ENCODE data around the gene C8A. TPM values are rescaled to one million over a fixed set of nuclear protein-coding genes. Genes with fewer than 3 reads are reported as not detected.

C8A gene
- total RNA-seq, 4 donors from 2014 or later = not detected

DNA sequence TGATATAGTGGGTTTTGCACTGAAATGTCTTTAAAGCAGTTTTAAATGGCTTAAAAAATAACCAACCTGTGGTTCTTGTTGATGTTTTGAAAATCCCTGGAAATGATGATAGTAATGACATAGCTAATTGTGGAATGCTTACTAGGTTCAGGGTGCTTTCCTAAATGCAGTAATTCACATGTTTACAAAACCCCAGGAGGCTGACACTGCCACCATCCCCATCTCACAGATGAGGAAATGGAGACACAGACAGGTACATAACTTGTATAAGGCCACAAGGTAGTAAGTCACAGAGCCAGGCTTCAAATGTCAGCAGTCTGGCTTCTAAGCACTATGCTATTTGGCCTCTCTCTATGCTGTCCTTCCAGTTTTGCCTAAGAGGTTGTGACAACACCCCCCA lies 70.6 kb downstream of the C8A start:
- Histone ChIP-seq H3K4me3 (no peak overlapping the region), H3K27ac (replicated peaks in 1 of 4) (no peak overlapping the region), H3K36me3 (no peaks in the 10 kb centered on the region), H3K9me3 (no peaks in the 10 kb centered on the region), H3K4me1 (no peaks in the 10 kb centered on the region), H3K27me3 (no peaks in the 10 kb centered on the region)
- TF ChIP-seq EP300 (IDR thresholded peaks at IDR 0.05) (no peak), POLR2AphosphoS5 (IDR thresholded peaks at IDR 0.05) (no peak), POLR2A (IDR thresholded peaks at IDR 0.05; ENCODE audit: low read depth) (no peak)
- TF ChIP-seq, protein P1, sequence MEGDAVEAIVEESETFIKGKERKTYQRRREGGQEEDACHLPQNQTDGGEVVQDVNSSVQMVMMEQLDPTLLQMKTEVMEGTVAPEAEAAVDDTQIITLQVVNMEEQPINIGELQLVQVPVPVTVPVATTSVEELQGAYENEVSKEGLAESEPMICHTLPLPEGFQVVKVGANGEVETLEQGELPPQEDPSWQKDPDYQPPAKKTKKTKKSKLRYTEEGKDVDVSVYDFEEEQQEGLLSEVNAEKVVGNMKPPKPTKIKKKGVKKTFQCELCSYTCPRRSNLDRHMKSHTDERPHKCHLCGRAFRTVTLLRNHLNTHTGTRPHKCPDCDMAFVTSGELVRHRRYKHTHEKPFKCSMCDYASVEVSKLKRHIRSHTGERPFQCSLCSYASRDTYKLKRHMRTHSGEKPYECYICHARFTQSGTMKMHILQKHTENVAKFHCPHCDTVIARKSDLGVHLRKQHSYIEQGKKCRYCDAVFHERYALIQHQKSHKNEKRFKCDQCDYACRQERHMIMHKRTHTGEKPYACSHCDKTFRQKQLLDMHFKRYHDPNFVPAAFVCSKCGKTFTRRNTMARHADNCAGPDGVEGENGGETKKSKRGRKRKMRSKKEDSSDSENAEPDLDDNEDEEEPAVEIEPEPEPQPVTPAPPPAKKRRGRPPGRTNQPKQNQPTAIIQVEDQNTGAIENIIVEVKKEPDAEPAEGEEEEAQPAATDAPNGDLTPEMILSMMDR (IDR thresholded peaks at IDR 0.05) = no peak
- intact Hi-C loops (cut with DNase I) = no loop called here
- no peak for DNase-seq (ENCODE audit: extremely low spot score)

DNA sequence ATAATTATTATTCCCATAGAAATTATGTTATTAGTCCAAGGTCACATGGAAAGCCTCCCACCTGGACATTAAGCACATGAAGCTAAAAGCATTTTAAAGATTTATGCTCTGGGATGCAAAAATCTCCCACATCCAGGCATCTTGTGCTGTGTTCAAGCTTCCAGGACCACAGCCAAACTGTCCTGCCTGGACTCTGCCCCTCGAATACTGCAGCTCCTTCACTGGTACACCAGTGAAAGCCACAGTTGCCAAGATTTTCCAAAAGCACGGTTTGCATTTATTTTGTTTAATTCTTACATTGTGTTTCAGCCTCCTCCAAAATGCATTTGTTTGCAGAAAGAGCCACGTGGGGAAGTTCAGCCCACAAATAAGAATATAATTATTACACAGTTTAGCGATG lies 72.6 kb downstream of the C8A start:
- TF ChIP-seq POLR2A (IDR thresholded peaks at IDR 0.05; ENCODE audit: low read depth) = no peak
- no peak for TF ChIP-seq POLR2AphosphoS5 (IDR thresholded peaks at IDR 0.05)
- no peak for TF ChIP-seq EP300 (IDR thresholded peaks at IDR 0.05)
- TF ChIP-seq, protein P1 (IDR thresholded peaks at IDR 0.05) = no peak
- intact Hi-C loops (cut with DNase I) = no loop called here
- WGBS = 62% methylated on average over 4 of the region's 4 CpGs

GRCh38 chr1:56927986-56928385 lies 73.4 kb downstream of the C8A start:
- no peaks in the 10 kb centered on the region for H3K36me3 ChIP-seq
- H3K4me3 ChIP-seq = no peak overlapping the region
- no peak overlapping the region for H3K27ac ChIP-seq (replicated peaks in 1 of 4)
- WGBS = 90% methylated on average over 3 of the region's 3 CpGs
- no peaks in the 10 kb centered on the region for H3K9me3 ChIP-seq
- no peaks in the 10 kb centered on the region for H3K4me1 ChIP-seq
- H3K27me3 ChIP-seq = no peaks in the 10 kb centered on the region
- no peak for DNase-seq (ENCODE audit: extremely low spot score)
- TF ChIP-seq POLR2AphosphoS5 (IDR thresholded peaks at IDR 0.05) (no peak), EP300 (IDR thresholded peaks at IDR 0.05) (no peak), POLR2A (IDR thresholded peaks at IDR 0.05; ENCODE audit: low read depth) (no peak)
- TF ChIP-seq, protein P1 (IDR thresholded peaks at IDR 0.05) = no peak
- intact Hi-C loops (cut with DNase I) = no loop called here

More for the DNA sequence above, 72.6 kb downstream of the C8A start:
- no peak overlapping the region for H3K4me3 ChIP-seq
- no peak for DNase-seq (ENCODE audit: extremely low spot score)
- H3K4me1 ChIP-seq = no peaks in the 10 kb centered on the region
- no peaks in the 10 kb centered on the region for H3K27me3 ChIP-seq
- H3K27ac ChIP-seq (replicated peaks in 1 of 4) = no peak overlapping the region
- no peaks in the 10 kb centered on the region for H3K36me3 ChIP-seq
- H3K9me3 ChIP-seq = no peaks in the 10 kb centered on the region

DNA sequence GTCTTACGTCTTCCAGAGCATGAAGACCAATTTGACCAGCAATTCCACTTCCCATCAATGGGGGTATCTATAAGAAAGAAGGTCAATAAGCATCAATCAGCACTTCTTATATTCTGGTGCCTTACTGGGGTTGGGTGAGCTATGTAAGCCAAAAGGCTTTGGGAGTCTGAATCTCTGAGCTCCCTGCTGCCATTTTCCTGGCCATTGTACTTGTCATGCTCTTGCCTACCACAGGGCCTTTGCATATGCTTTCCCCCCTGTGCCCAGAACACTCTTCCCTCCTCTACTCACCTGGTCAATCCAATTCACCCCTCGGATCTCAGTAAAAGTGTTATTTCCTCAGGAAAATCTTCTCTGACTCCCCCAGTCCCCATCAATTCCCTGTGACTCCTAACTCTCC lies 74.9 kb downstream of the C8A start:
- TF ChIP-seq POLR2AphosphoS5 (IDR thresholded peaks at IDR 0.05) (no peak), EP300 (IDR thresholded peaks at IDR 0.05) (no peak), POLR2A (IDR thresholded peaks at IDR 0.05; ENCODE audit: low read depth) (no peak)
- TF ChIP-seq, protein P1 (IDR thresholded peaks at IDR 0.05) = no peak

GRCh38 chr1:56931211-56931610 lies 76.6 kb downstream of the C8A start:
- H3K4me1 ChIP-seq = no peaks in the 10 kb centered on the region
- no peaks in the 10 kb centered on the region for H3K36me3 ChIP-seq
- no peaks in the 10 kb centered on the region for H3K27me3 ChIP-seq
- DNase-seq (ENCODE audit: extremely low spot score) = no peak
- H3K4me3 ChIP-seq = no peak overlapping the region
- no peak overlapping the region for H3K27ac ChIP-seq (replicated peaks in 1 of 4)
- intact Hi-C loops (cut with DNase I) = no loop called here
- H3K9me3 ChIP-seq = no peaks in the 10 kb centered on the region
- no peak for TF ChIP-seq POLR2AphosphoS5 (IDR thresholded peaks at IDR 0.05)
- TF ChIP-seq EP300 (IDR thresholded peaks at IDR 0.05) = no peak
- TF ChIP-seq, protein P1 (IDR thresholded peaks at IDR 0.05) = no peak
- no peak for TF ChIP-seq POLR2A (IDR thresholded peaks at IDR 0.05; ENCODE audit: low read depth)
- WGBS = 60% methylated on average over 3 of the region's 3 CpGs

More for the DNA sequence above, 74.9 kb downstream of the C8A start:
- no peak for DNase-seq (ENCODE audit: extremely low spot score)
- intact Hi-C loops (cut with DNase I) = no loop called here
- 79% methylated on average over 2 of the region's 2 CpGs for WGBS
- H3K27ac ChIP-seq (replicated peaks in 1 of 4) = no peak overlapping the region
- H3K36me3 ChIP-seq = no peaks in the 10 kb centered on the region
- H3K27me3 ChIP-seq = no peaks in the 10 kb centered on the region
- no peaks in the 10 kb centered on the region for H3K4me1 ChIP-seq
- no peaks in the 10 kb centered on the region for H3K9me3 ChIP-seq
- no peak overlapping the region for H3K4me3 ChIP-seq

Data from esophagus muscularis mucosa (tissue), 4 donors.